K562 (cell line): Measurements from ENCODE around the gene FAM234B. TPM values are rescaled to one million over a fixed set of nuclear protein-coding genes. Genes with fewer than 3 reads are reported as not detected.
"Not testable (repeated sequence)": the region's sequence is repeated elsewhere in the genome, so short reads cannot be mapped to it uniquely, and the experiment has no call there.

ENCODE experiments used
- ATAC-seq: fragments of 200-7000 bp; cut with Tn5 transposase; 3 replicates; pipeline ENCODE4 v1.9.1; 2020; ENCODE audit warnings: moderate library complexity
- BruUV-seq: library from RNA; stranded (reverse); fragments of 400-500 nt; replicated peaks from 2 replicates; lab custom pipeline; 2021; lab: Mats Ljungman, UMichigan
- CTCF ChIA-PET: fragments of 300-600 bp; formaldehyde crosslinking; extraction: SDS; loops from one replicate; lab custom pipeline; 2021; ENCODE audit warnings: low intra/inter-chr PET ratio; lab: Yijun Ruan, JAX
- POLR2A ChIA-PET: fragments of 300-600, 350-650 bp; sonication (Branson Sonifier 250); formaldehyde crosslinking; extraction: SDS; loops from one replicate; lab custom pipeline; 2021; ENCODE audit warnings: antibody characterized with exemption, inconsistent platforms; lab: Yijun Ruan, JAX
- DNase-seq, 4 experiments: peaks; one replicate each; pipeline versions ENCODE4 v3.0.0 to v3.0.0-alpha.2; 2011 to 2018; ENCODE audit warnings: low spot score in 3 of 4, mixed read lengths in 3 of 4; ENCODE audit errors: extremely low read depth in 1 of 4
- FAIRE-seq: peaks from 2 replicates; lab custom pipeline; 2011; peaks lifted over from hg19 to GRCh38; lab: Jason Lieb, UNC
- H2AFZ ChIP-seq: 2 replicates; pipeline ENCODE4 v1.6.0; 2011; ENCODE audit warnings: low read depth, low read length, control low read depth, inconsistent platforms
- H3K27ac ChIP-seq: fragments of 200-600 bp; 3 replicates; pipeline ENCODE4 v1.8.0; 2011; ENCODE audit warnings: low read depth, mild to moderate bottlenecking, control low read depth, inconsistent platforms, low read length, moderate library complexity, mixed read lengths; ENCODE audit errors: extremely low read depth
- H3K27me3 ChIP-seq, 2 experiments: fragments of 300-600 bp in 1 of 2; 2 replicates in 1 of 2; 3 replicates in 1 of 2; pipeline versions ENCODE4 v1.6.0 to v1.8.0; 2011; ENCODE audit warnings: inconsistent platforms in 2 of 2, low read length in 2 of 2, mild to moderate bottlenecking in 1 of 2, mixed read lengths in 1 of 2, moderate library complexity in 1 of 2; ENCODE audit not compliant: control insufficient read depth in 2 of 2, insufficient read depth in 2 of 2
- H3K36me3 ChIP-seq: fragments of 300-600 bp; 3 replicates; pipeline ENCODE4 v1.8.0; 2011; ENCODE audit warnings: mild to moderate bottlenecking, low read length, inconsistent platforms; ENCODE audit not compliant: control insufficient read depth, insufficient read depth
- H3K4me1 ChIP-seq, 2 experiments: fragments of 200-600 bp in 1 of 2; replicated peaks in 1 of 2; 2 replicates in 1 of 2; 3 replicates in 1 of 2; pipeline versions ENCODE4 v1.5.1 to v1.8.0; 2011; ENCODE audit warnings: inconsistent platforms in 2 of 2, low read length in 2 of 2, mild to moderate bottlenecking in 1 of 2, mixed read lengths in 1 of 2, moderate library complexity in 1 of 2; ENCODE audit not compliant: control insufficient read depth in 2 of 2, insufficient read depth in 2 of 2
- H3K4me2 ChIP-seq: 2 replicates; pipeline ENCODE4 v1.6.1; 2011; ENCODE audit warnings: low read length, control low read depth, inconsistent platforms, mixed read lengths; ENCODE audit not compliant: insufficient read depth
- H3K4me3 ChIP-seq: fragments of 200-600 bp; sonication (generic), shearing (Covaris generic); 2 replicates; pipeline ENCODE4 v1.5.1; 2016; ENCODE audit warnings: control low read depth, inconsistent platforms
- H3K79me2 ChIP-seq: fragments of 200-600 bp; 3 replicates; pipeline ENCODE4 v1.8.0; 2011; ENCODE audit warnings: low read length, inconsistent platforms; ENCODE audit not compliant: control insufficient read depth, insufficient read depth
- H3K9ac ChIP-seq, 2 experiments: 2 replicates each; pipeline versions ENCODE4 v1.6.0 to v1.6.1; 2011; ENCODE audit warnings: low read depth in 2 of 2, low read length in 2 of 2, control low read depth in 1 of 2, inconsistent platforms in 1 of 2, mild to moderate bottlenecking in 1 of 2, mixed read lengths in 1 of 2; ENCODE audit not compliant: insufficient read depth in 1 of 2
- H3K9me1 ChIP-seq: one replicate; pipeline ENCODE4 v1.6.0; 2011; ENCODE audit warnings: inconsistent platforms, mild to moderate bottlenecking, low read length, moderate library complexity; ENCODE audit not compliant: control insufficient read depth, insufficient read depth
- H3K9me3 ChIP-seq: replicated peaks from 2 replicates; pipeline ENCODE4 v1.5.1; 2011; ENCODE audit warnings: low read depth, low read length, inconsistent platforms; ENCODE audit not compliant: control insufficient read depth, insufficient read depth
- H4K20me1 ChIP-seq: replicated peaks from 2 replicates; pipeline ENCODE4 v1.6.1; 2011; ENCODE audit warnings: low read length, inconsistent platforms, mixed read lengths; ENCODE audit not compliant: control insufficient read depth, insufficient read depth
- ATF1 ChIP-seq, 2 experiments: fragments of 450-650 bp in 1 of 2; IDR thresholded peaks; 2 replicates each; pipeline ENCODE4 v1.6.1; 2016; ENCODE audit warnings: missing compliant biosample characterization in 1 of 2, missing genetic modification characterization in 1 of 2
- BCOR ChIP-seq: fragments of 450-650 bp; IDR thresholded peaks from 2 replicates; pipeline ENCODE4 v1.6.1; 2016
- CEBPG ChIP-seq, 3 experiments: fragments of 200-800 bp in 1 of 3; sonication (Bioruptor generic) in 1 of 3; sonication (generic) in 1 of 3; formaldehyde crosslinking in 1 of 3; IDR thresholded peaks in 2 of 3; conservative IDR thresholded peaks in 1 of 3; 2 replicates each; pipeline versions ENCODE4 v1.6.1 to v1.8.0; 2016 to 2022; ENCODE audit warnings: missing compliant biosample characterization in 2 of 3, missing genetic modification characterization in 2 of 3, mild to moderate bottlenecking in 1 of 3, missing genetic modification reagents in 1 of 3
- CHD4 ChIP-seq: fragments of 200-600 bp; sonication (generic); IDR thresholded peaks from 3 replicates; pipeline ENCODE4 v1.6.1; 2012; ENCODE audit warnings: low read depth, mild to moderate bottlenecking, mixed read lengths, low read length, inconsistent platforms; ENCODE audit not compliant: insufficient read depth, insufficient replicate concordance, poor library complexity, severe bottlenecking
- E2F6 ChIP-seq, 2 experiments: IDR thresholded peaks; 2 replicates each; pipeline ENCODE4 v1.6.1; 2011; ENCODE audit warnings: borderline replicate concordance in 1 of 2, control low read depth in 1 of 2, low read depth in 1 of 2, low read length in 1 of 2, mild to moderate bottlenecking in 1 of 2, mixed read lengths in 1 of 2, moderate library complexity in 1 of 2; ENCODE audit not compliant: insufficient read depth in 1 of 2, insufficient read length in 1 of 2, poor library complexity in 1 of 2, severe bottlenecking in 1 of 2; ENCODE audit errors: extremely low read depth in 1 of 2
- KLF13 ChIP-seq: fragments of 450-650 bp; IDR thresholded peaks from 2 replicates; pipeline ENCODE4 v1.6.1; 2016; ENCODE audit warnings: missing genetic modification characterization, low read depth, mild to moderate bottlenecking, missing compliant biosample characterization, moderate library complexity, borderline replicate concordance
- MED1 ChIP-seq: sonication (generic); formaldehyde crosslinking; IDR thresholded peaks from 2 replicates; pipeline ENCODE4 v1.8.1; 2023; ENCODE audit warnings: missing genetic modification reagents, borderline replicate concordance
- MYNN ChIP-seq, 2 experiments: sonication (generic); formaldehyde crosslinking in 1 of 2; IDR thresholded peaks; 2 replicates each; pipeline versions ENCODE4 v1.5.0 to v1.6.1; 2016 to 2020; ENCODE audit warnings: antibody characterized with exemption in 1 of 2, missing genetic modification reagents in 1 of 2
- PHB ChIP-seq: fragments of 250-450 bp; sonication (Bioruptor Pico); IDR thresholded peaks from 2 replicates; pipeline ENCODE4 v1.5.0; 2021
- POLR2AphosphoS5 ChIP-seq: IDR thresholded peaks from 2 replicates; pipeline ENCODE4 v1.6.1; 2011; ENCODE audit warnings: mild to moderate bottlenecking, low read depth, low read length, moderate library complexity; ENCODE audit not compliant: control insufficient read depth, insufficient read depth
- PPARD ChIP-seq: fragments of 250-450 bp; sonication (Bioruptor Pico); IDR thresholded peaks from 2 replicates; pipeline ENCODE4 v1.8.0; 2022; ENCODE audit warnings: inconsistent platforms, mild to moderate bottlenecking, moderate library complexity
- RFX7 ChIP-seq: fragments of 250-450 bp; sonication (Bioruptor Pico); IDR thresholded peaks from 2 replicates; pipeline ENCODE4 v1.5.1; 2021; ENCODE audit warnings: mild to moderate bottlenecking
- SP1 ChIP-seq: sonication (generic); formaldehyde crosslinking; IDR thresholded peaks from 2 replicates; pipeline ENCODE4 v1.8.1; 2022; ENCODE audit warnings: mild to moderate bottlenecking, missing genetic modification reagents
- ZNF140 ChIP-seq: fragments of 250-450 bp; sonication (Bioruptor Pico); IDR thresholded peaks from 2 replicates; pipeline ENCODE4 v1.8.0; 2021; ENCODE audit warnings: moderate library complexity, mild to moderate bottlenecking, inconsistent platforms
- WGBS: fragments of 100-300 bp; shearing (Covaris generic); methylation state at CpG from one replicate; pipeline ENCODE4 v1.1.6; 2016; ENCODE audit warnings: low coverage, mixed read lengths; ENCODE audit not compliant: insufficient coverage; ENCODE audit errors: missing lambda C conversion rate; 5-methylcytosine and 5-hydroxymethylcytosine counted together
- in situ Hi-C: fragments of 300-500 bp; cut with MboI; formaldehyde crosslinking; loops from 4 replicates; pipeline ENCODE4 v1.15.0; 2018; ENCODE audit warnings: inconsistent platforms, mixed read lengths
- intact Hi-C: fragments of 100-400 bp; cut with micrococcal nuclease; formaldehyde crosslinking; loops from 2 replicates; pipeline ENCODE4 v1.14.2; 2022
- polyA plus RNA-seq, 8 experiments: library from polyadenylated mRNA; depleted of rRNA in 4 of 8; stranded (reverse) in 5 of 8; unstranded in 3 of 8; fragments of >200 nt; fragmentation: Nextera tagmentation in 2 of 8; fragmentation: Illumina TruSeq in 1 of 8; extraction: Ambion mirVana in 2 of 8; extraction: Trizol in 1 of 8; gene quantifications; 2 replicates each; pipeline versions ENCODE4 v1.2.1 to v1.2.3, GENCODE V29; 2011 to 2014; ENCODE audit warnings: inconsistent platforms in 1 of 8, missing spikeins in 1 of 8
- total RNA-seq, 7 experiments: library from RNA; depleted of rRNA in 6 of 7; stranded (reverse); fragments of >200 nt in 6 of 7; fragmentation: Illumina TruSeq in 2 of 7; extraction: Trizol in 2 of 7; gene quantifications; 2 replicates each; pipeline versions ENCODE4 v1.2.1 to v1.2.3, GENCODE V29; 2011 to 2021; ENCODE audit warnings: low replicate concordance in 1 of 7

Gene FAM234B
- total and polyA plus RNA-seq, 9 of the 15 experiments (the other 6 are each of a cell fraction or from before 2014, with no cell fraction given) = 1.00 to 4.3 (median 2.0) TPM

- BruUV-seq, H2AFZ ChIP-seq, intact Hi-C loops, H4K20me1 ChIP-seq, H3K27ac ChIP-seq, H3K27me3 ChIP-seq, H3K36me3 ChIP-seq, H3K4me3 ChIP-seq, H3K4me1 ChIP-seq, FAIRE-seq, CTCF ChIA-PET, H3K79me2 ChIP-seq, H3K9ac ChIP-seq, ATAC-seq, H3K9me3 ChIP-seq, in situ Hi-C loops, DNase-seq, H3K9me1 ChIP-seq, H3K4me2 ChIP-seq: not testable (repeated sequence)
- WGBS = 8% methylated on average over 5 of the region's 5 CpGs
- POLR2A ChIA-PET = interaction anchor here (1.2 kb wide), 1 partner anchor 9 kb away, joined by 3 read pairs; the partner anchor contains the start of gene FAM234B
Measured at GRCh38 chr12:13035335-13035734, 8.8 kb upstream of the FAM234B start.

- H3K9ac ChIP-seq = no peak overlapping the region
- H3K79me2 ChIP-seq = no peaks in the 10 kb centered on the region
- WGBS = 52% methylated on average over 2 of the region's 3 CpGs
- H3K27ac ChIP-seq = no peak overlapping the region
- no peaks in the 10 kb centered on the region for H3K9me1 ChIP-seq
- no peak for ATAC-seq
- CTCF ChIA-PET = no interaction called here
- no peak for FAIRE-seq
- POLR2A ChIA-PET = no interaction called here
- H3K4me1 ChIP-seq = no peaks in the 10 kb centered on the region
- no peak overlapping the region for H3K4me3 ChIP-seq
- in situ Hi-C loops = no loop called here
- no peaks in the 10 kb centered on the region for H3K27me3 ChIP-seq
- no peak overlapping the region for H2AFZ ChIP-seq
- intact Hi-C loops = no loop called here
- H4K20me1 ChIP-seq = no peaks in the 10 kb centered on the region
- DNase-seq = no peak
- no peaks in the 10 kb centered on the region for H3K36me3 ChIP-seq
- H3K9me3 ChIP-seq = no peaks in the 10 kb centered on the region
- BruUV-seq = no TSS peak
- no peak overlapping the region for H3K4me2 ChIP-seq
- no peak for TF ChIP-seq POLR2AphosphoS5
- TF ChIP-seq PPARD (CRISPR knock-in tag) = no peak
- no peak for TF ChIP-seq MYNN (IDR thresholded peaks at IDR 0.05)
- TF ChIP-seq MYNN (CRISPR knock-in tag; IDR thresholded peaks at IDR 0.05) = no peak
- TF ChIP-seq CEBPG (CRISPR knock-in tag; IDR thresholded peaks at IDR 0.05) = no peak
- TF ChIP-seq CEBPG (tag; conservative IDR thresholded peaks at IDR 0.05 in 1 of 2, IDR thresholded peaks at IDR 0.05 in 1 of 2) = no peak
- no peak for TF ChIP-seq RFX7 (CRISPR knock-in tag)
- TF ChIP-seq E2F6 (IDR thresholded peaks at IDR 0.05; ENCODE audit: borderline replicate concordance in 1 of 2, extremely low read depth in 1 of 2, insufficient read depth in 1 of 2, insufficient read length in 1 of 2, low read depth in 1 of 2, low read length in 1 of 2, poor library complexity in 1 of 2, severe bottlenecking in 1 of 2) = no peak
- TF ChIP-seq ZNF140 = no peak
- TF ChIP-seq MED1 (CRISPR knock-in tag) = no peak
- no peak for TF ChIP-seq SP1
- no peak for TF ChIP-seq PHB (CRISPR knock-in tag)
- no peak for TF ChIP-seq ATF1 (CRISPR knock-in tag; IDR thresholded peaks at IDR 0.05)
- TF ChIP-seq ATF1 (tag; IDR thresholded peaks at IDR 0.05) = no peak
- no peak for TF ChIP-seq BCOR
- no peak for TF ChIP-seq CHD4
- no peak for TF ChIP-seq KLF13 (tag)
Measured at GRCh38 chr12:13036881-13037280, 7.3 kb upstream of the FAM234B start.
